GM21515 (cell line): Measurements from ENCODE around the gene SNAI1.
"Not testable (repeated sequence)": the region's sequence is repeated elsewhere in the genome, so short reads cannot be mapped to it uniquely, and the experiment has no call there.

Experiments
- ATAC-seq: cut with Tn5 transposase; IDR thresholded peaks from one replicate; pipeline ENCODE4 v1.9.1; 2021; ENCODE audit not compliant: unreplicated experiment

Gene SNAI1

GRCh38 chr20:49985617-49986016, 2.8 kb downstream of the SNAI1 start:
- ATAC-seq, result no peak

- ATAC-seq, result no peak
These were observed 3.3 kb downstream of the SNAI1 start for GRCh38 chr20:49986049-49986448.

- no peak for ATAC-seq
These were observed 4.5 kb downstream of the SNAI1 start for GRCh38 chr20:49987015-49987867.

GRCh38 chr20:49987868-49988690, 5.3 kb downstream of the SNAI1 start:
- ATAC-seq, result no peak

GRCh38 chr20:49989234-49990065, 6.7 kb downstream of the SNAI1 start:
- ATAC-seq, result no peak

GRCh38 chr20:49990271-49990720, 7.5 kb downstream of the SNAI1 start:
- ATAC-seq, result no peak

- ATAC-seq, result no peak
These were observed 10.5 kb downstream of the SNAI1 start for GRCh38 chr20:49993301-49993751.

GRCh38 chr20:49995586-49995985, 12.8 kb downstream of the SNAI1 start:
- ATAC-seq, result no peak

- not testable (repeated sequence) for ATAC-seq
These were observed 15.9 kb downstream of the SNAI1 start for GRCh38 chr20:49998478-49999188.

- no peak for ATAC-seq
These were observed 16.5 kb downstream of the SNAI1 start for GRCh38 chr20:49999329-49999728.

GRCh38 chr20:50000548-50001222, 17.9 kb downstream of the SNAI1 start:
- ATAC-seq, result not testable (repeated sequence)

GRCh38 chr20:50001784-50002311, 19.1 kb downstream of the SNAI1 start:
- ATAC-seq, result no peak

- ATAC-seq, result no peak
These were observed 20.5 kb downstream of the SNAI1 start for GRCh38 chr20:50003253-50003656.

GRCh38 chr20:50004229-50004628, 21.4 kb downstream of the SNAI1 start:
- no peak for ATAC-seq

- no peak for ATAC-seq
These were observed 22.7 kb downstream of the SNAI1 start for GRCh38 chr20:50005471-50005981.

- no peak for ATAC-seq
These were observed 24.6 kb downstream of the SNAI1 start for GRCh38 chr20:50007369-50007768.

- no peak for ATAC-seq
These were observed 25.2 kb downstream of the SNAI1 start for GRCh38 chr20:50008007-50008406.

GRCh38 chr20:50009521-50010454, 27.0 kb downstream of the SNAI1 start:
- ATAC-seq, result no peak
